HG03432 (cell line): ENCODE data around the gene MEGF6.

Experiments
- ATAC-seq: cut with Tn5 transposase; IDR thresholded peaks from one replicate; pipeline ENCODE4 v1.9.1; 2021; ENCODE audit warnings: mild to moderate bottlenecking, moderate library complexity; ENCODE audit not compliant: unreplicated experiment

MEGF6 gene

GRCh38 chr1:3510136-3510955 lies 101.0 kb downstream of the MEGF6 start:
- ATAC-seq = no peak

DNA sequence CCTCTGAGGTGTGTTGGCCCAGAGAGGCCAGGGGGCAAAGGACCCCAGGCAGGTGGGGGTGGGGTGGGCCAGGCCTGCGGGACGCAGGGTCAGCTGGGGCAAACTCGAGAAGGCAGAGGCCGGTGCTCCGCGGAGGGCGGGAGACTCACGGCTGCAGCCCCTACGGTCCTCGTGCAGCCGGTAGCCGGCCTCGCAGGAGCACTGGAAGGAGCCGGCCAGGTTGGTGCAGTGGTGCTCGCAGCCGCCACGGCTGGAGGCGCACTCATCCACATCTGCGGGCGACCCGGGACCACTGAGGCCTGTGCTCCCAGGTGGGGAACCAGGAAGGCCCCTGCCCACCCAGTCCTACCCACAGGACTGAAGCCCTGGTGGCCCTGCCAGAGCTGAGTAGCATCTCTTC lies 101.6 kb downstream of the MEGF6 start:
- ATAC-seq = no peak

GRCh38 chr1:3508757-3509415 lies 102.4 kb downstream of the MEGF6 start:
- no peak for ATAC-seq

DNA sequence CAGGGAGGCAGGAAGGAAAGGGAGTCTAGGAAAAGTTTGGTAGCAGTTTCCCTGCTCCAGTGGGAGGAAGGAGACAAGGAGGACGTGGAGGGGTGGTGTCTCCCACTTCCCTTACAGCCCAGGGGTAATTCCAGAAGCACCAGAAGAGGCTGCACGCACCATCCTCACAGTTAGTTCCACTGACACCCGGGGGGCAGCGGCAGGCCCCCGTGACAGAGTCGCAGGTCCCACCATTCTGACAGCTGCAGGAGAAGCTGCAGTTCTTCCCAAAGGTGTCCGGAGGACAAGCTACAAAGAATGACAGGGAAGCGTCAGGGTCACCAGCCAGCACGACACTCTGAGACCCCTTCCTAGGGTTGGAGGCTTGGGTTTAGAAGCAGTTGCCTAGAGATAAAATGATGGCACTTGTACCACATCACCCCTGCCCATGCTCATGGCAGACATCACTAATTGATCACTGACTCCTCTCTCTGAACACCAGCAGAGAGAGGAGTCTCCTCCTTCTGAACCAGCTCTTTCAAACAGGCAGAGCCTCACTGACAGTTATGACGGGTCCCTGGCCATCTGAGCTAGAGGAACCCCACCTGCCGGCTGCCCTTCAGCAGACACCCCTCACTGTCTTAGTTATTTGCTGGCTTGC lies 103.6 kb downstream of the MEGF6 start:
- no peak for ATAC-seq

DNA sequence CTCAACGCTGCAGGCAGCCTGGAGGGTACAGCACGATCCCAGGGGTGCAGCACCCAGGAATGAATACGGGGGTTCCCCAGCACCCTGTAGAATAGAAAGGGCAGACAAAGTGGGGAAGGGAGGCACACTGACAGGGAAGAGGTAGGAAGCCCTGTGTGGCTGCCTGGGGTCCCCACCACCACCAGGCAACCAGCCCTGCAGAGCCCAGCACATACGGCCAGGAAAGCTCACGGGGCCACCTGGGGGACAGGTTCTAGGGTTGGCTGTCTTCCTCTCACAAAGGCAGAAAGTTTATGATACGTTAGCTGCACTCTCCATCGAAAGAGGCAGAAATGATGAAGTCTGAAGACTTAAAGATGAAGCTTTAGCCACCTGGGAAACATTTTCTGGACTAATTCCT lies 104.4 kb downstream of the MEGF6 start:
- ATAC-seq = no peak

DNA sequence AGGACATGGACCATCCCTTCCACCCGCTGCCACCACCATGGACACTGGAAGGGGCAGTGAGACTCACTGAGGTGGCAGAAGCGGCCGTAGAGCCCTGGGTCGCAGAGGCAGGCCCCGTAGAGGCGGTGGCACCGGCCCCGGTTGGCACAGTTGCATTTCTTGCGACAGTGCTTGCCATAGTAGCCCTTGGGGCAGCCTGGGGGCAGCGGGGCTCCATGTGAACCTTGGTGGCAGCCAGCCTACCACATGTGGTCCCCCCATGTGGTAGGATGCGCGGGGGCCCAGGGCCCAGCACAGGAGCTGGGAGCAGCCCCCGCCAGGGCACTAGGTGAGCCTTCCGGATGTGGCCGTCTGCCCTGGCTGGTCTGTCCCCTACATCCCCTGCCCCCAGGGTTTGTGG lies 105.3 kb downstream of the MEGF6 start:
- ATAC-seq = no peak

DNA sequence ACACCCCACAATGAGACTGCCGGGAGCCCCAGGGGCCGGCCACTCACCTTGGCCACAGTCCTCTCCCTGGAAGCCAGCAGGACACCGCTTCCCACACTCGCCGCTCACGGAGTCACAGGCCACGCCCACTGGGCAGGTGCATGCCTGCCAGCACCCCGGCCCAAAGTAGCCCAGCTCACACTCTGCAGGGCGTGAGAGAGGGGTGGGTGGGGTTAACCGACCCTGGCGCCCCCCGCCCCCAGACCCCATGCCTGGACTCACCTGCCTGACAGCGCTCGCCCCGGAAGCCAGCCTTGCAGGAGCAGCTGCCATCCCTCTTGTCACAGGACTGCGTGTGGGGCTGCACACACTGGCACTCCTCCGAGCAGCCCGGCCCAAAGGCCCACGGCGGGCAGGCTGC lies 106.1 kb downstream of the MEGF6 start:
- no peak for ATAC-seq

DNA sequence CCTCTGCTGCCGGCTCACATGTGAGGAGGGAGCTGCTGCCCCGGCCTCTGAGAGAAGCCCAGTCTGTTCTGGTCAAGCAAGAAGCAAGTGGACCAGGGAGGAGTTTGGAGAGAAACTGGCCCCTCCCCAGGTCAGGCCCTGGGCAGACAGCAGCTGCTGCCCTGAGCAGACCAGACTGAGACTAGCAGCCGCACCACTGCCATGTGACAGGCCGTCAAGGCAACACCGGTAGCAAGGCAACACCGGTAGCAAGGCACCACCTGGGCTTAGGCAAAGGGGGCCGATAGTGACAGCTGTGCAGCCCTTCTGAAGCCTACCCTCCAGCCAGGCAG lies 106.5 kb downstream of the MEGF6 start:
- ATAC-seq = no peak

- ATAC-seq = no peak
Measured at GRCh38 chr1:3504151-3504821, 107.0 kb downstream of the MEGF6 start.

GRCh38 chr1:3503525-3503886 lies 107.8 kb downstream of the MEGF6 start:
- ATAC-seq = no peak

DNA sequence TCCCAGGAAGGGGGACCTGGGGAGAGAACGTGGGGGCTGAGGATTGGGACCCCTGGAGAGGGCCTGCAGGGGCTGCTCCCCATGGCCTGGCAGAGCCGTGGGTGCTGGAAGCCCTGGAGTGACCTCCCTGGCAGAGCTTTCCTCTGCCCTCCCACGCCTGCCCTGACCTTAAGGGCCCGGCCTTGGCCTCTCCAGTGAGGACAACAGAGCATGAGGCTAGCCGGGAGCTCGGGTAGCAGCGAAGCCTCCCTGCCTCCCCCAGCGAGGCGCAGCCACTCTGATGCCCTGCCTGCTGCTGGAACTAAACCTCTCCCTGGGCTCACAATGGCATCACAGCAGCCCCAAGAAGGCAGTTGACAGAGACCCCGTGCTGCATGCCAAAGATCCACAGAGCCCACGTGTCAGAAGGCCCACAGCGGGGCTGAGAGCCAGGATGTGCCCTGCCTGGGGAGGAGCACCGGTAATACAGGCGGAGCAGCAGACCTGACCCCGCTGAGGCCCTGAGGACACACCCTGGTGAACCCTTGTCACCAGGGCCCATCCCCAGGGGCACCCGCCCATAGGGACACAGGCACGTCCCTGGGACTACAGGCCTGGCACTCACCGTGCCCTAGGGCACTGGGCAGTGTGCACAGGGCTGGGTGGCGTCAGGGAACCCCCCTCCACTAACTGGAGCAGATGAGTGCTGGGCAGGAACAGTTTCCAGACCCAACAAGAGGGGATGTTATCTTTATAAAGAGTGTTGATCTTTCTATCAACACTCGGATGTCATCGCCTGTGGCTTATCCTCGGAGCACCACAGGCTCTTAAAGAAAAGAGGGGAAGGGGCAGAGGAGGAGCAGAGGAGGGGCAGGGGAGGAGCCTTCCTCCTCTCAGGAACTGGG lies 108.4 kb downstream of the MEGF6 start:
- no peak for ATAC-seq

DNA sequence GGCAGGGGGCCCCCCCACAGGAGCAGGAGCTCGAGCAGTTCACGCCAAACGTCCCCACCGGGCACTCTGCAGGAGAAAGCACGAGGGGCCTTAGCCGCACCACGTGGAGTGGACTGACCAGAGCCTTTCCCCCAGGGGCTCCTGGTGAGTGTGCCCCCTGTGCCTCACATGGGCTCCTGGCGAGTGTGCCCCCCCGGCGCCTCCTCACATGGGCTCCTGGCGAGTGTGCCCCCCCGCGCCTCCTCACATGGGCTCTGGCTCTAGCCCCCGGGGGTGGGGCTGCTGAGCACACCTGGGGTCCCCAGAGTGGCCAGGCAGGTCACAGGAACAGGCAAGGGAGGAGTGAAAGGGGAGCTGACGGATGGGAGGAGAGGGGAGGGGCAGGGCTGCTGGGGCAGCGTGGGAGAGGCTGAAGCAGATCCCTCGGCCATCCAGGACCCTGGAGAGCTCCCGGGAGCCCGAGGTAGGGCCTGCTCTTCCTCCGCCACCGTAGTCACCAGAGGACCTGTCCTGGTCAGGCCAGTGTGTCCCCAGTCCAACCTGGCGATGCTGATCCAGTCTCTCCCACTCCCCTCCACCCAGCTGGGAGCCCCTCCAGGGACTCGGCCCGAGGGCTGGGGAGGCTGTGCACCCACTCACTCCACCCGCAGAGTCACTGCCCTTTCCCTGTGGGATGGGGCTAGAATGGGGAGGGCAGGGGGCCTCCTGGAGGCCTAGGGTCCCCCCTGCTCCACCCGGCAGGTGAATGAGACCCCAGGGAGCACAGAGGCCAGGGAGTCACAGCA lies 109.3 kb downstream of the MEGF6 start:
- ATAC-seq = no peak

DNA sequence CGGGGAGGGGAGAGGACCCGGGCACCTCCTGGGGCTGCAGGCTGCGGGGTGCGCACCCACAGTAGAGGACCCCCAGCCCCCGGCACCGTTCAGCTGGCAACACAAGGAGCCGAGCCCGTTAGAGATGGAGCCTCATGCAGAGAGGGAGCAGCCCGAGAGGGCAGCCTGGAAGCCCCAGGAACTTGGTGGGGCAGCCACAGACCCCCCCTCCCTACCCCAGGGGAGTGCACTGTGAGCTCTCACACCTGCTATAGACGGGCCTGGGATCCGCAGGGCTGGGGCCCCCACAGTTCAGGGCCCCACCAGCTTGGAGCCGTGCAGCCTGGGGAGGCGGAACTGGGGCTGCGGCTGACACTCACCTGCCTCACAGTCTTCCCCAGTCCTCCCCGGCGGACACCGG lies 109.9 kb downstream of the MEGF6 start:
- no peak for ATAC-seq

- ATAC-seq = no peak
Measured at GRCh38 chr1:3500265-3500835, 111.0 kb downstream of the MEGF6 start.

DNA sequence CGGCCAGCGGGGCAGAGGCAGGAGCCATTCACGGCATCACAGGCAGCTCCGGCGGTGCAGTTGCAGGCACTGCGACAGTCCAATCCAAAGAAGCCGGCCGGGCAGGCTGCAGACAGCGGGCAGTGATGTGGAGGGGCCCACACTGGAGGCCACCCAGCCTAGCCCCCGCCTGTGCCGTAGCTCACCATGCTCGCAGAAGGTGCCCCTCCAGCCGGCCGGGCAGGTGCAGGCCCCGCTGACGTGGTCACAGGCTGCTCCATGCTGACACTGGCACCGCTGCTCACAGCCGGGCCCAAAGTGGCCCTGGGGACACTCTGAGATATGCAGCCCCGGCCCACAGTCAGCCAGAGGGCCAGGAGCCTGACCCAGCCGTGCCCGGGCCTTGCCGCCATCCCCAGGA lies 111.7 kb downstream of the MEGF6 start:
- ATAC-seq = no peak

GRCh38 chr1:3498986-3499385 lies 112.3 kb downstream of the MEGF6 start:
- ATAC-seq = no peak

DNA sequence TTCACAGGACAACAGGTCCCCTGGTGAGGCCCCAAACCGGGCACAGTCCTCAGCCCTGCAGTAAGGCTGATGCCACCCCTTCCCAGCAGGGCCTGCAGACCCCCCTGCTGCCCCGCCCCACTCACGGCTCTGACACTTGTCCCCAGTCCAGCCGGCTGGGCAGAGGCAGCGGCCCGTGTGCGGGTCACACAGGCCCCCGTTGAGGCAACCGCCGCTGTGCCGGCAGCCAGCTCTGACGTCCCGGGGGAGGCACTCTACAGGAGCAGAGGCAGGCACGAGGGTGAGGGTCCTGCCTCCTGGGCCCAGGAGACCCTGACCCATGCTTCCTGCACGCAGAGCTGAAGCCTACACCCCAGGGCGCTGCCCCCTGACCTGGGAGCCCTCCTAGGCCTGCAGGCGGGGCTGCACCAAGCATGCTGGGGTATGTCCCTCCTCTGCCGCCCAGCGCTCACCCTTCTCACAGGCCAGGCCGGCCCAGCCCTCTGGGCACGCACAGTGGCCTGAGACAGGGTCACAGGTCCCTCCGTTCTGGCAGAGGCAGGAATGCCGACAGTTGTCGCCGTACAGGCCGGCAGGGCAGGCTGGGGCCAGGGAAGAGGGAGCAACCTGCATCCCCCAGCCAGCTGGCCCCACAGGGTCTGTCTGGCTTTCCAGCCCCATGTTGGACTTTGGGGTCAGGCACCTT lies 112.9 kb downstream of the MEGF6 start:
- ATAC-seq = no peak

DNA sequence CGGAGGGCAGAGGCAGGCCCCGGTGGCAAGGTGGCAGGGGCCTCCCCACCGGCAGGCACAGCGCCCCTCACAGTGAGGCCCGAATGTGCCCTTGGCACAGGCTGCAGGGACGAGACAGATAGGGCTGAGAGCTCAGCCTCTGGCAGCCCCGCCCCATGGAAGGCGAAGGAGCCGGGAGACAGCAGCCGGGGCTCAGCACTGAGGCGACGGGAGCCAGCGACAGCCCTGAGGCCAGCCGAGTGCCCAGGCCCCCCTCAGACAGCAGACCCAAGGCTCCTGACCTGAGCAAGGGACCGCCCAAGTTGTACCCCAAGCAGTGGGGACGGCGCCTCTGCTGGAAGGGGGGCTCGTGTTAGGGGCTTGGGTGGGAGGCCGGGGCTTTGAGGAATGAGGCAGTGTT lies 113.8 kb downstream of the MEGF6 start:
- no peak for ATAC-seq

GRCh38 chr1:3496916-3497315 lies 114.4 kb downstream of the MEGF6 start:
- ATAC-seq = no peak
